Breast epithelium (tissue), 4 donors: ENCODE measurements around the gene SRRM3. TPM values are rescaled to one million over a fixed set of nuclear protein-coding genes. Genes with fewer than 3 reads are reported as not detected.
"Not testable (repeated sequence)": the region's sequence is repeated elsewhere in the genome, so short reads cannot be mapped to it uniquely, and the experiment has no call there.

Source experiments
- DNase-seq, 2 donors: peaks; one replicate each; pipeline ENCODE4 v3.0.0-alpha.2; 2019; ENCODE audit warnings: low spot score in 2 of 2
- H3K27ac ChIP-seq, 2 donors: fragments of 200-600 bp; sonication (generic) in 1 of 2; one replicate each; pipeline ENCODE4 v1.5.1; 2016 to 2019; ENCODE audit warnings: mild to moderate bottlenecking in 1 of 2
- H3K27me3 ChIP-seq, 2 donors: fragments of 200-600 bp; sonication (generic) in 1 of 2; one replicate each; pipeline versions ENCODE4 v1.5.1 to v1.6.0; 2017 to 2019; ENCODE audit warnings: control low read depth in 1 of 2, mild to moderate bottlenecking in 1 of 2
- H3K36me3 ChIP-seq: fragments of 200-600 bp; one replicate; pipeline ENCODE4 v1.5.1; 2019
- H3K4me1 ChIP-seq, 2 donors: fragments of 200-600 bp; sonication (generic); one replicate each; pipeline ENCODE4 v1.5.1; 2016 to 2019; ENCODE audit warnings: control low read depth in 1 of 2
- H3K4me3 ChIP-seq, 3 donors: fragments of 200-600 bp; sonication (generic); 1 replicate in 2 of 3; 2 replicates in 1 of 3; pipeline ENCODE4 v1.5.1; 2016 to 2019; ENCODE audit warnings: mild to moderate bottlenecking in 3 of 3, moderate library complexity in 2 of 3
- H3K9me3 ChIP-seq, 2 donors: fragments of 200-600 bp; sonication (generic) in 1 of 2; one replicate each; pipeline ENCODE4 v1.5.1; 2016 to 2019; ENCODE audit warnings: control low read depth in 1 of 2
- CTCF ChIP-seq, 3 donors: fragments of 450-650 bp; IDR thresholded peaks; one replicate each; pipeline ENCODE4 v1.5.1; 2016 to 2017; ENCODE audit warnings: antibody characterized with exemption in 3 of 3, mild to moderate bottlenecking in 3 of 3, moderate library complexity in 3 of 3
- POLR2A ChIP-seq: fragments of 450-650 bp; IDR thresholded peaks from one replicate; pipeline ENCODE4 v1.6.1; 2016; ENCODE audit warnings: antibody characterized with exemption, mild to moderate bottlenecking, moderate library complexity
- POLR2AphosphoS5 ChIP-seq, 3 donors: sonication (generic); formaldehyde crosslinking; IDR thresholded peaks; one replicate each; pipeline ENCODE4 v1.6.1; 2017; ENCODE audit warnings: antibody characterized with exemption in 3 of 3
- intact Hi-C: fragments of 100-400 bp; cut with DNase I; formaldehyde crosslinking; loops from one replicate; pipeline ENCODE4 v1.15.1; 2023; ENCODE audit warnings: low total_unique reads
- total RNA-seq, 3 donors: library from RNA; depleted of rRNA; stranded (reverse); fragments of >200 nt; gene quantifications; one replicate each; pipeline ENCODE4 v1.1.0, GENCODE V29; 2016

SRRM3 gene
- total RNA-seq, 3 donors from 2014 or later, result 3.4 to 7.9 (median 3.4) TPM

GRCh38 chr7:76269895-76270294, 68.2 kb downstream of the SRRM3 start:
- TF ChIP-seq POLR2AphosphoS5 (IDR thresholded peaks at IDR 0.05), result no peak
- no peak for TF ChIP-seq CTCF (IDR thresholded peaks at IDR 0.05)
- TF ChIP-seq POLR2A, result no peak
- DNase-seq, result no peak
- Histone ChIP-seq H3K4me1 (peaks cover 4 to 8% of the 10 kb centered on the region in 2 donors), H3K27ac (no peak overlapping the region), H3K9me3 (no peaks in the 10 kb centered on the region), H3K4me3 (no peak overlapping the region), H3K36me3 (no peaks in the 10 kb centered on the region), H3K27me3 (peaks cover 7 to 27% of the 10 kb centered on the region in 2 donors)
- intact Hi-C loops, result no loop called here

- H3K4me3 ChIP-seq, intact Hi-C loops, DNase-seq, H3K9me3 ChIP-seq, H3K27ac ChIP-seq, H3K36me3 ChIP-seq, H3K4me1 ChIP-seq: not testable (repeated sequence)
- H3K27me3 ChIP-seq, result peaks cover 7 to 27% of the 10 kb centered on the region in 2 donors
Observed at GRCh38 chr7:76271384-76271783, 69.7 kb downstream of the SRRM3 start.

- peaks cover 5 to 20% of the 10 kb centered on the region in 2 donors for H3K27me3 ChIP-seq
- TF ChIP-seq POLR2AphosphoS5 (IDR thresholded peaks at IDR 0.05), result no peak
- no peak for TF ChIP-seq CTCF (IDR thresholded peaks at IDR 0.05)
- no peak for TF ChIP-seq POLR2A
- intact Hi-C loops, result no loop called here
Observed at GRCh38 chr7:76272142-76272541, 70.4 kb downstream of the SRRM3 start.

GRCh38 chr7:76272851-76273497, 71.3 kb downstream of the SRRM3 start:
- Histone ChIP-seq H3K27ac (no peak overlapping the region), H3K4me1 (no peaks in the 10 kb centered on the region), H3K27me3 (peaks cover 0 to 12% of the 10 kb centered on the region in 2 donors), H3K4me3 (no peak overlapping the region), H3K9me3 (no peaks in the 10 kb centered on the region), H3K36me3 (no peaks in the 10 kb centered on the region)
- intact Hi-C loops, result no loop called here
- TF ChIP-seq CTCF (IDR thresholded peaks at IDR 0.05) (no peak), POLR2A (no peak), POLR2AphosphoS5 (IDR thresholded peaks at IDR 0.05) (no peak)
- no peak for DNase-seq

More at GRCh38 chr7:76272142-76272541, 70.4 kb downstream of the SRRM3 start:
- H3K27ac ChIP-seq, result no peak overlapping the region
- no peaks in the 10 kb centered on the region for H3K9me3 ChIP-seq
- H3K4me1 ChIP-seq, result peaks cover under 1 to 4% of the 10 kb centered on the region in 2 donors
- no peaks in the 10 kb centered on the region for H3K36me3 ChIP-seq
- no peak overlapping the region for H3K4me3 ChIP-seq
- no peak for DNase-seq

- intact Hi-C loops, result no loop called here
- TF ChIP-seq POLR2AphosphoS5 (IDR thresholded peaks at IDR 0.05) (no peak), CTCF (IDR thresholded peaks at IDR 0.05) (no peak), POLR2A (no peak)
- Histone ChIP-seq H3K27me3 (peaks cover 0 to 7% of the 10 kb centered on the region in 2 donors), H3K36me3 (no peaks in the 10 kb centered on the region), H3K9me3 (no peaks in the 10 kb centered on the region), H3K4me3 (no peak overlapping the region), H3K4me1 (no peaks in the 10 kb centered on the region), H3K27ac (no peak overlapping the region)
- DNase-seq, result no peak
Observed at GRCh38 chr7:76273503-76273902, 71.8 kb downstream of the SRRM3 start.
